HG03520 (cell line): Measurements from ENCODE around the gene UBE2E2.
"Not testable (repeated sequence)": the region's sequence is repeated elsewhere in the genome, so short reads cannot be mapped to it uniquely, and the experiment has no call there.

Experiments used
- ATAC-seq: cut with Tn5 transposase; IDR thresholded peaks from one replicate; pipeline ENCODE4 v1.9.1; 2021; ENCODE audit warnings: mild to moderate bottlenecking, moderate library complexity; ENCODE audit not compliant: unreplicated experiment

UBE2E2 gene

DNA sequence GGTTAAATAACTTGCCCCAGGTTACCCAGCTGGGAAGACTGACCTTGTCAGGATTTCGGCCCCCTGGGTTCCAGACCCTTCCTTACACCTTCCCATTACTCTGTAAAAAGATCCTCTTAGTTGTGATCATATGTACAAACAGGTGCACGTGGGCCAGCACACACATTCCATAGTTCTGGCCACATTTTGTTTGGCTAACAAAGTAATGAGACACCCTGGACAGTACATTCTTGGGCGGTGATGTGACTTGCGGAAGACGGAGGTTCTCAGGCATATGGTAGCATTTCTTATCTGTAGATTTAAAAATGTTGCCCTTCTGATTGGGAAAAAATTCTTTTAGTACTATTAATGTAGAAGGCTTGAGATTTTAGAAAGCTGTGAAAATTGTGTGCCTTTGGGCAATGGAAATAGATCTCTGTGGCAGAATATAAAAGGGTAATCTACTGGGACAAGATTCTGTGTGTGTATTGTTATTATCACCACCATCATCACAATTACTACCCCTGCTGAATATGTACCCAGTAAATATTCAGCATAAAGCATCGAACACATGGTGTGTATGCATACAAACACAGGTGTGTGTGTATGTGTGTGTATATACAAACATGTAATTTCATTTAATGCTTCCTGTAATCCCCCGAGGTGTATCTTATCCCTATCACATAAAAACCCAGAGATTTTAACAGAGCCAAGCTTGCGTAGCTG, 397.2 kb downstream of the UBE2E2 start:
- no peak for ATAC-seq

- ATAC-seq: no peak
Measured at GRCh38 chr3:23601091-23601822, 398.1 kb downstream of the UBE2E2 start.

GRCh38 chr3:23602971-23603370, 399.8 kb downstream of the UBE2E2 start:
- ATAC-seq: no peak

DNA sequence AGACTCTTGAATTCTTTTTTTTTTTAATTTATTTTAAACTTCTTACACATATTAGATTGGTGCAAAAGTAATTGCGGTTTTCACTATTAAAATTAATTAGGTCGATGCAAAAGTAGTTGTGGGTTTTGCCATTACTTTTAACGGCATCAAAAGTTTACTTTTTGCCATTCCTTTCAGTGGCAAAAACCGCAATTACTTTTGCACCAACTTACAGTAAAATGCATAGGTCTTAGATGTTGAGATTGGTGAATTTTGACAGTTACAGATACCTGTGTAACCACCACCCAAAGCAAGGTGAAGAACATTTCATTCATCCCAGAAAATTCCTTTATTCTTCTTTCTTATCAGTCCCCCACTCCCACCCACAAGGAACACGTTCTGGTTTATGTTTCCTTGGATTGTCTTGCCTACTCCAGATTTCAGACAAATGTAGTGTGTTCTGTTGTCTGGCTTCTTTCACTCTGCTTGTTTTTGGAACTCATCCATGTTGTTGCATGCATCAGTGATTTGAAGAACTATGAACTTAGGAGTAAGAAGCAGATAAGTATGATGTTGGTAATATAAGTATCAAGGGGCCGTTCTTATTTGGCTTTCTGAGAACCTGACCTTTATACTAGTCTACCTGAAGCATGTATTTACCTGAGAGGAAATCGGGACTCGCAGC, 404.2 kb downstream of the UBE2E2 start:
- ATAC-seq: no peak

- ATAC-seq: no peak
Measured at GRCh38 chr3:23608650-23609049, 405.5 kb downstream of the UBE2E2 start.

DNA sequence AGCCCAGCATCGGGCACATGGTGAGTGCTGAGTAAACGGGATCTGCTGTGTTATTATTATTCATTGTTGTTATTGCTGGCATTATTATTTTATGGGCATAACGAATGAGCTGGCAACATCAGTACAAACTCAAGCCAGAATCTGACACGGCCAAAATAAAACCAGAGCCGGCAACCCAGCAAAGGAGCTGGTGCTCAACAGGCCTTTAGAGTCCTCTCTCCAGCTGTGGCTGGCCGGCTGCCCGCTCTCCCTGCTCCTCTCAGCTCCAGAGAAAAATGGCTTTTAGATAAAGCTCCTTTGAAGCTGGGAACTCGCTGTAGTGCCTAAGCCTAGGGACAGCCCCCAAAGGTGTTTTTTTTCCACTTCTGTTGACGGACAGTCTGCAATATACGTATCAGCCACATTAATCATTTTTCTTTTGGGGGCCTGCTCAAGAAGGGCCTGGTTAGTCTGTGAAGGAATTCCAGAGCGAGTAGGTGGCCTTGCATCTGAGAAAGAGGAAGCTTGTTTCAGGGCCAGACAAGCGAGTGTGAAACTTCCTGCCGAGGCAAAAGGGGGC, 408.7 kb downstream of the UBE2E2 start:
- no peak for ATAC-seq

- ATAC-seq: no peak
Measured at GRCh38 chr3:23612296-23612891, 409.3 kb downstream of the UBE2E2 start.

- ATAC-seq: no peak
Measured at GRCh38 chr3:23615068-23615467, 411.9 kb downstream of the UBE2E2 start.

- not testable (repeated sequence) for ATAC-seq
Measured at GRCh38 chr3:23618475-23618874, 415.3 kb downstream of the UBE2E2 start.

DNA sequence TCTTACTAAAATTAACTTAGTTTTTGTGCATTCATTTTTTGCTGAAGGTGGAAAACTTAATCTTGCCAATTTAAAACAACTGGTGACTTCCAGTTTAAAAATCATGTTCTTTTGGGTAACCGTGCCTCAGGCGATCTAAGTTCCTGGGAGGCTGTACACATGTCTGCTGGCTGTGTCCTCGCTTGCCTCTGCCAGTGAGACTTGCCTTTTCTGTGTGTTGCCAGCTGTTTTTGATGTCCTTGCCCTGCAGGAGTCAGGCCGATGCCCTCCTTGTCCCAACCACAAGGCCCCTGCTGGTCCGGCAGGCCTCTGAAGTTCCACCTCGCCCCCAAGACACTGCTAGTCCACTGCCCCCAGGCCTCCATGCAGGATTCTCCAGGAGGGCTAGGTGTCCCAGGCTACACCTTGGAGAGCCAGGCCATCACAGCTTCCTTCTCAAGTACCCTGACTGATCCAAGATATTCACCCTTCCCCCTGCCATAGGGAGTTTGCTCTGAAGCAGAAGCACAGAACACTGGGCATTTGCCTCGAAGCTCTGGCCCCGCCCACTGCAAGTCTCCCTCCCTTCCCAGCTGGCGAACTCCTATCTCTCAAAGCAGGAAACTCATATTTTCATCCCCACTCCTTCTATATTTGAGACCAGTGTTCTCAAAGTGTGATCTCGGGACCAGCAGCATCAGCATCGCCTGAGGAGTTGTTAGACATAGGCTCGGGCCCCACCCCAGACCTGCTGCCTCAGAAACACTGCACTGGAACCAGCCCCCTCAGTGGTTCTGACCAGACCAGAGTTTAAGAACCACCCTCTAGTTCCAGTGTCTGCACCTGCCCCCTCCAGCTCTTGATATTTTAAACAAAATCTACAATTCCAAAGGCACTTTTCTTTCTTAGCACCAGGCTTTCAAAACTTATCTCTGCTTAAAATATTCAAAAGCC, 416.8 kb downstream of the UBE2E2 start:
- ATAC-seq: no peak

DNA sequence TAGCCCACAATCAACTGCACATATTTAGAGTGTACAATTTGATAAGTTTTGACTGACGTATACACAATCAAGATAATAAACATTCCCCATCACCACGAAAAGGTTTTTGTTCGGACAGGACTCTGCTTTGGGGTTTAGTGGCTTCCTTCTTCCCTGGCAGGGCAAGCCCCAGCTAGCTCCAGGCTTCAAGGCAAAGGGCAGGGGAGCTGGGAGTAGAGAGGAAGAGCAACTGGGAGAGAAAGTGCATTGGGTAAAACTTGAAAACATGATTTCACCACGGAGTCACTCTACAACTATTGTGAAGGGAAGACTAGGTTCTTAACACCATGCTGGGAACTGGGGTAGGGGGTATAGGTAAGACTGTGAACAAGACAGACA, 417.5 kb downstream of the UBE2E2 start:
- no peak for ATAC-seq

GRCh38 chr3:23623844-23624243, 420.7 kb downstream of the UBE2E2 start:
- ATAC-seq: no peak

- ATAC-seq: no peak
Measured at GRCh38 chr3:23624305-23624704, 421.2 kb downstream of the UBE2E2 start.

GRCh38 chr3:23626442-23626841, 423.3 kb downstream of the UBE2E2 start:
- ATAC-seq: no peak

GRCh38 chr3:23629181-23629894, 426.2 kb downstream of the UBE2E2 start:
- ATAC-seq: no peak

DNA sequence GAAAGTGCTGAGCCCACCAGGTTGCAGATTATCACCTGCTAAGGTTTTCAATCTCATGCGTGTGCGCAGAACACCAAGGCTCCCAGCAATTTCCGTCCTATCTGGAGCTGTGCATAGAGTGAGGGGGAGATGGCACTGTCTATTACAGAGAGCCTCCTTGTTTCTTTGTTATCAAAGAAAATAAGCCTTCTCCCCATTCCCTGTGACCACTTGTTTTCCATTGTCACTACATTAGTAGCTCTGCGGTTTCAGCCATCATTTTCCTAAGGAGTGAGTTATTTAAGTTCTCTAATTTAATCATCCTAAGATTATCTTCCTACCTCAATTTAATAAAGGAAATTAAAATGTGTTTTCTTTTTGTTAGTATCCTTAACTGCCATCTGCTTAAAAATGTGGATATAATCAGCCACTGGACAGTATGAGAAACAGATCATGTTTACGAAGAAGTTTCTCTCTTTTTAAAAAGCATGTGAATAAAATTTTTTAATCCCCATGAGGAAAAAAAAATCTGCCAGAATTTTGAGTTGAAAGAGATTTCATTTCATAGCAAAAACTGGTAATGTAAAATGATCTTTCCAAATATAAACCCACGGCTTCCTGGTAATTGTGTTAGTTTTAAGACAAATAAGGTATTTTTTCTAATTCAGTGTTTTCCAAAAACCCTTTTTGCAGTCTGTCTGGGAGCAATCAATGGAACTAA, 430.3 kb downstream of the UBE2E2 start:
- no peak for ATAC-seq

DNA sequence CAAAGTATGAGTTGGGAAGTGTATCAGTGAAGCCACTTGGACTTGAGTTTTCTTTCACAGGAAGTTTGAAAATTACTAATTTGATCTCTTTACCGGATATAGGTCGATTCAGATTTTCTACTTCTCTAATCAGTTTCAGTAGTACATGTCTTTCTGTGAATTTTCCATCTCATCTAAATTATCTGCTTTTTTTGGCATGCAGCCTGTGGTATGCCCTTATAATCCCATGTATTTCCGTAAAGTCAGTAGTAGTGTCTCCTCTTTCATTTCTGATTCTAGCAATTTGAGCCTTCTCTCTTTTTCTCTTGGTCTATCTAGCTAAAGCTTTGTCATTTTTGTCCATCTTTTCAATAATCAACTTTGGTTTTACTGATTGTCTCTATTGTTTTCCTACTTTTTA, 434.2 kb downstream of the UBE2E2 start:
- ATAC-seq: no peak

GRCh38 chr3:23640471-23641146, 437.5 kb downstream of the UBE2E2 start:
- ATAC-seq: no peak
